IPS-NIHi7 (cell line): Measurements from ENCODE around the gene RNF166.

Experiments
- DNase-seq: peaks from one replicate; pipeline ENCODE4 v3.0.0; 2012; ENCODE audit warnings: mixed read lengths; ENCODE audit errors: extremely low spot score

RNF166 gene

GRCh38 chr16:88692861-88693260 lies 13.3 kb downstream of the RNF166 start:
- DNase-seq = no peak

- DNase-seq = no peak
Measured at GRCh38 chr16:88691924-88692560, 14.2 kb downstream of the RNF166 start.

- no peak for DNase-seq
Measured at GRCh38 chr16:88691129-88691813, 14.9 kb downstream of the RNF166 start.

GRCh38 chr16:88690341-88691128 lies 15.7 kb downstream of the RNF166 start:
- DNase-seq = no peak

GRCh38 chr16:88688013-88688778 lies 18.0 kb downstream of the RNF166 start:
- DNase-seq = peak; percentile 64

GRCh38 chr16:88687676-88688012 lies 18.6 kb downstream of the RNF166 start:
- DNase-seq = no peak

GRCh38 chr16:88687254-88687576 lies 19.0 kb downstream of the RNF166 start:
- DNase-seq = no peak

- DNase-seq = peak; percentile 98
Measured at GRCh38 chr16:88686439-88687253, 19.6 kb downstream of the RNF166 start, which contains the start of gene SNAI3. Gene SNAI3, minus strand, starts transcription at chr16:88686507. Its CDS starts 101 bp downstream, at chr16:88686406.

- DNase-seq = peak; percentile 61
Measured at GRCh38 chr16:88686062-88686438, 20.2 kb downstream of the RNF166 start.

GRCh38 chr16:88685156-88686061 lies 20.8 kb downstream of the RNF166 start:
- DNase-seq = peak; percentile 67

GRCh38 chr16:88684569-88685155 lies 21.5 kb downstream of the RNF166 start:
- no peak for DNase-seq

- DNase-seq = no peak
Measured at GRCh38 chr16:88681709-88682451, 24.3 kb downstream of the RNF166 start.

- DNase-seq = peak; percentile 75
Measured at GRCh38 chr16:88681084-88681680, 25.0 kb downstream of the RNF166 start.

- DNase-seq = no peak
Measured at GRCh38 chr16:88680554-88681083, 25.6 kb downstream of the RNF166 start.

- DNase-seq = no peak
Measured at GRCh38 chr16:88678224-88678979, 27.8 kb downstream of the RNF166 start.

- no peak for DNase-seq
Measured at GRCh38 chr16:88677721-88678120, 28.5 kb downstream of the RNF166 start.

- DNase-seq = no peak
Measured at GRCh38 chr16:88676502-88677242, 29.5 kb downstream of the RNF166 start.
